Fibroblast of mammary gland (primary cell): ENCODE measurements around the gene CARS1.

Source experiments
- DNase-seq: peaks from one replicate; pipeline ENCODE4 v3.0.0-alpha.2; 2010; ENCODE audit warnings: low read depth
- H3K4me3 ChIP-seq: 2 replicates; pipeline ENCODE4 v1.5.1; 2011; ENCODE audit warnings: low read depth, mild to moderate bottlenecking, low read length, moderate library complexity; ENCODE audit not compliant: control insufficient read depth
- TF ChIP-seq, protein P1 (sequence below): conservative IDR thresholded peaks from 2 replicates; pipeline ENCODE4 v1.5.1; 2011; ENCODE audit warnings: low read depth, low read length, inconsistent platforms; ENCODE audit not compliant: control insufficient read depth, insufficient read depth

The CARS1 gene

DNA sequence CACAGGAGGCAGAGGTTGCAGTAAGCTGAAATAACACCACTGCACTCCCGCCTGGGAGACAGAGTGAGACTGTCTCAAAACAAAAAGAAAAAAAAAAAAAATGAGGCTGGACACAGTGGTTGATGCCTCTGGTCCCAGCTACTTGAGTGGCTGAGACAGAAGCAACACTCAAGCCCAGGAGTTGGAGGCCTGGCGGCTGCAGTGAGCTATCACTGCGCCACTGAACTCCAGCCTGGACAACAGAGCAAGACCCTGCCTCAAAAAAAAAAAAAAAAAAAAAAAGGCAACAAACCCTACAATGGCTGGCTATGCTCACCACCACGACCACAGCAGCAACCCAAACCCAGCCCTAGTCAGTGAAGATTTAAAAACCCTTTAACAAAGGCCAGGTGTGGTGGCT, 73.3 kb downstream of the CARS1 start:
- TF ChIP-seq, protein P1, sequence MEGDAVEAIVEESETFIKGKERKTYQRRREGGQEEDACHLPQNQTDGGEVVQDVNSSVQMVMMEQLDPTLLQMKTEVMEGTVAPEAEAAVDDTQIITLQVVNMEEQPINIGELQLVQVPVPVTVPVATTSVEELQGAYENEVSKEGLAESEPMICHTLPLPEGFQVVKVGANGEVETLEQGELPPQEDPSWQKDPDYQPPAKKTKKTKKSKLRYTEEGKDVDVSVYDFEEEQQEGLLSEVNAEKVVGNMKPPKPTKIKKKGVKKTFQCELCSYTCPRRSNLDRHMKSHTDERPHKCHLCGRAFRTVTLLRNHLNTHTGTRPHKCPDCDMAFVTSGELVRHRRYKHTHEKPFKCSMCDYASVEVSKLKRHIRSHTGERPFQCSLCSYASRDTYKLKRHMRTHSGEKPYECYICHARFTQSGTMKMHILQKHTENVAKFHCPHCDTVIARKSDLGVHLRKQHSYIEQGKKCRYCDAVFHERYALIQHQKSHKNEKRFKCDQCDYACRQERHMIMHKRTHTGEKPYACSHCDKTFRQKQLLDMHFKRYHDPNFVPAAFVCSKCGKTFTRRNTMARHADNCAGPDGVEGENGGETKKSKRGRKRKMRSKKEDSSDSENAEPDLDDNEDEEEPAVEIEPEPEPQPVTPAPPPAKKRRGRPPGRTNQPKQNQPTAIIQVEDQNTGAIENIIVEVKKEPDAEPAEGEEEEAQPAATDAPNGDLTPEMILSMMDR = no peak
- H3K4me3 ChIP-seq = no peak overlapping the region

DNA sequence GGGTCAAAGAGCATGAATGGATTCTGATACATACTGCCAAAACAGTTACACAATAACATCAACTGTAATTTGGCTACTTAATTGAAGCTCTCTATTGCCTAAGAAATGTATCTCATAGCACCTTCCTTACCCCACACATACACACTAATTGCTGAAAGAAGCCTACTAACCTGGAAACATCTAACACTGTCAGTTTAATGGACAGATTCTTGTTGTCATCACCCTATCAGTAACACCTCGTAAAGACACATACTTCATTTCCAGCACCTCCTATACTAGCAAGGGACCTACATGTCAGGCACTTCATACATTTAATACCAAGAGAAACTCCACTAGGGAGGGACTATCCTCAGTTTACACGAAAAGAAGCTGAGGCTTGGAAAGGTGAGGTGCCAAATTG, 75.0 kb downstream of the CARS1 start:
- no peak overlapping the region for H3K4me3 ChIP-seq
- TF ChIP-seq, protein P1 = no peak
- DNase-seq = no peak

More for the DNA sequence above, 73.3 kb downstream of the CARS1 start:
- DNase-seq = no peak

DNA sequence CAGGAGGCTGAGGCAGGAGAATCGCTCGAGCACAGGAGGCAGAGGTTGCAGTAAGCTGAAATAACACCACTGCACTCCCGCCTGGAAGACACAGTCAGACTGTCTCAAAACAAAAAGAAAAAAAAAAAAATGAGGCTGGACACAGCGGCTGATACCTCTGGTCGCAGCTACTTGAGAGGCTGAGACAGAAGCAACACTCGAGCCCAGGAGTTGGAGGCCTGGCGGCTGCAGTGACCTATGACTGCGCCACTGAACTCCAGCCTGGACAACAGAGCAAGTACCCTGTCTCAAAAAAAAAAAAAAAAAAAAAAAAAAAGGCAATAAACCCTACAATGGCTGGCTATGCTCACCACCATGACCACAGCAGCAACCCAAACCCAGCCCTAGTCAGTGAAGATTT, 76.1 kb downstream of the CARS1 start:
- TF ChIP-seq, protein P1 = no peak
- no peak overlapping the region for H3K4me3 ChIP-seq
- no peak for DNase-seq

DNA sequence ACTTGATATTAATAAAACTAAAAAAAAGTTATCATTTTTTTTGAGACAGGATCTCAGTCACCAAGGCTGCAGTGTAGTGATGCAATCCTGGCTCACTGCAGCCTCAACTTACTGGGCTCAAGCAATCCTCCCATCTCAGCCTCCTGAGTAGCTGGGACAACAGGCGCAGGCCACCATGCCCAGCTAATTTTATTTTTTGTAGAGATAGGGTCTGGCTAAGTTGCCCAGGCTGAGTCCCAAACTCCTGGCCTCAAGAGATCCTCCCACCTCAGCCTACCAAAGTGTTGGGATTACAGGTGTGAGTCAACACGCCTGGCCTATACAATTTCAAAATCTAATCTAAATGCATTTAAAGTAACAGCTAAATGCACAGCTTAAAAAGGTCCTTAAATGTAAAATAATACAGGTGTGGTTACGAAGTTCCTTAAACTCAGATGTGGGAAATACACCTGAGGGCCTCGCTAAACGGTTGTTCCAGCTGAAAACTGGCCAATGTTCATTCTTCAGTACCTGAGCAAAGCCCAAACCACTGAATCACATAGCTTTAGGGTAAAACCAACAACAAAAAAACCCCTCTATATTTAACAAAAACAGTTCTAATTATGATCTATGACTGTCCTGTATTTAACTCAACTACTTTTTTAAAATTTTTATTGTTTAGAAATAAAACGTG, 76.9 kb downstream of the CARS1 start:
- DNase-seq = no peak
- TF ChIP-seq, protein P1 = no peak
- H3K4me3 ChIP-seq = no peak overlapping the region

DNA sequence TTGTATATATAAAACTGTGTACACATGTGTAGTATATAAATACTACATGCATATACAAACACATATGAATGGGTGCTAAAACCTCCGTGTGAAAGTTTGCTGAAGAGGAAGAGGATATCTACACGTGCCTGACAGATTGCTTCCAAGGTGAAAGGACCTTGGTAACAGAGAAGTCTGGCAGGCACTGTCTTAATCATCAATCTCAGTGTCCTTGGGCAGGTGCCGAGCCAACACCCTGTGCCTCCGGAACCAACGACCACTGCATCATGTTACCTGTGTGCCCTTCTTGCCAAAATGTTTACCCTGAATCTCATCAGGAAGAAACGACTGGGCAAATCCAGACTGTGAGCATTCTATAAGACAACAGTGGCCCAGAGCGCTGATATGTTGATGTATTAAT, 80.1 kb downstream of the CARS1 start:
- no peak for DNase-seq
- no peak overlapping the region for H3K4me3 ChIP-seq
- TF ChIP-seq, protein P1 = no peak

DNA sequence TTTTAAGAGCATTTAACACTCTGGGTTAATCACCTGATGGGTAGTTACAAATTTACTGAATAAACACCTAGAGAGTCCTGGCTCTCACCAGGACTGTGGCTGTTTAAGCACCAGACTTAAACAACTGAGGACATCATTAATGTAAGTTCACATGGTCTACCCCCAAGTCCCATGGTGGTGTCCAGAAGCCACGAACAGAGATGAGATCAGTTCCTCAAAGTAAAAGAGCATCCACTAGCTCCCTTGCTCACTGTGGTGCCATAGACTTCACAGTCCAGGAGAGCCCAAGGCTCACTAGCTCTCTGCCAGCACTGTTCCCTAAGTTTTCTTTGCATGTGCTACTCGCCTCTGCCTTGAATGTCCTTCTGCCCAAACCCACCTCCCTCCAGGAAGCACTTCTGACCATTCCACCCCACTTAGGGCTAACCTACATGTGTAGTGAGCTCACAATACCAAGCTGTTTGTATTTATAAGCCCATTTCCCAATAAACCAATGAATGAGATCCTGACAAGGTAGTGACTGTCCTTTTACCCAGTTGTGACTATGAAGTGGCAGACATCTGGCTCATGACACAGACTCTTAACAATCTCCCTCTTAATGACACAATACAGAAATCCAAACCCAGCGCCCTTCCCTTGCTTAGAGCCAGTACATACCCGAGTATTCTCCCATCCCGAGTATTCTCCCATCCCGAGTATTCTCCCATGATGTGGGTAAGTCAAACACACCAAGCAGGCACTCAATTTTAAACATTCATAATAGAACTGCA, 80.7 kb downstream of the CARS1 start:
- TF ChIP-seq, protein P1 = no peak
- no peak for DNase-seq
- no peak overlapping the region for H3K4me3 ChIP-seq
